Left cardiac atrium (tissue), 4 donors: ENCODE measurements around the gene FTCDNL1. TPM values are rescaled to one million over a fixed set of nuclear protein-coding genes. Genes with fewer than 3 reads are reported as not detected.

Experiments
- ATAC-seq, 2 donors: fragments of 200-7000 bp; cut with Tn5 transposase; one replicate each; pipeline ENCODE4 v1.9.1; 2020; ENCODE audit warnings: mild to moderate bottlenecking in 2 of 2, moderate library complexity in 2 of 2
- DNase-seq: peaks from one replicate; pipeline ENCODE4 v3.0.0-alpha.2; 2020
- intact Hi-C, 2 donors: fragments of 100-400 bp; cut with DNase I; formaldehyde crosslinking; loops; one replicate each; pipeline versions ENCODE4 v1.14.1 to v1.15.1; 2022 to 2023
- total RNA-seq, 2 donors: library from RNA; stranded (reverse); fragmentation: NEBNext Ultra II Directional; extraction: Animal tissue kit (Norgen Biotek cat#: 25700); gene quantifications; one replicate each; pipeline ENCODE4 v1.2.1, GENCODE V29; 2021
- donor health status: DM: no; HTN: yes; CAD: no.
- donor health status: DM: no; HTN: yes; CAD: no; lungs with severe emphysema.
- donor health status: DM: yes; HTN: yes; CAD: no.
- donor health status: Dilated cardiomyopathy.

FTCDNL1 gene
- total RNA-seq, 2 donors from 2014 or later = 3.4 to 7.8 TPM

- intact Hi-C loops = no loop called here
- ATAC-seq = no peak
- DNase-seq = no peak
Measured at GRCh38 chr2:199848389-199849130, 2.4 kb downstream of the FTCDNL1 start.

DNA sequence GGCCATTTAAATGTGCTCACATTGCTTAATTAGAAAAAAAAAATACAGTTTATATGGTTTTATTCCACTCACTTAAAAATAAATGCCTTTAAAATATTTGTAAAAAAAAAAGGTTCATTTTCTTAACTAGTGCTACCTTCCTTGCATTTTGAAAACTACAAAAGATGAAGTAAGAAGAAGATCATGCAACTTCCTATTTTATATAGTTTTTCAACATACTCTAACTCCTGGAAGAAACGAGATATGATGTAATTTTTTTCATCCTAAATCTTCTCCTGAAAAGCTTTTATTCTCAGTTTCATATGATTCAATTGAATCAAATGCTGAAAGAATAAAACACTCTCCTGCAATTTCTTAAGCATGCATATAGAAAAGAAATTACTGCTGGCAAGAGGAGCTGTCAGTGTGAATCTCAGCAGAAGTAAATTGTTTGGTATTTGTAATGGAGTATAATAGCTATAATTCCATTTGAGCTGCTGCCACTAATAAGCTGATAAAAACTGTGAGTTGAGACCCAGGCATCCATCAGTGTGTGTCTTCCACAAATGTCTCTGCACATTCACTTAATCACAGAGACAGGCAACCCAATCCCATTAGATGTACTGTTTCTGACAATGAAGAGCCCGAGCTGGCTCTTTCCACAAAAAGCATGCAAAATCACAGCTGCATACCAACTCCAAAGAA, 3.7 kb downstream of the FTCDNL1 start:
- intact Hi-C loops = no loop called here
- DNase-seq = no peak
- no peak for ATAC-seq

DNA sequence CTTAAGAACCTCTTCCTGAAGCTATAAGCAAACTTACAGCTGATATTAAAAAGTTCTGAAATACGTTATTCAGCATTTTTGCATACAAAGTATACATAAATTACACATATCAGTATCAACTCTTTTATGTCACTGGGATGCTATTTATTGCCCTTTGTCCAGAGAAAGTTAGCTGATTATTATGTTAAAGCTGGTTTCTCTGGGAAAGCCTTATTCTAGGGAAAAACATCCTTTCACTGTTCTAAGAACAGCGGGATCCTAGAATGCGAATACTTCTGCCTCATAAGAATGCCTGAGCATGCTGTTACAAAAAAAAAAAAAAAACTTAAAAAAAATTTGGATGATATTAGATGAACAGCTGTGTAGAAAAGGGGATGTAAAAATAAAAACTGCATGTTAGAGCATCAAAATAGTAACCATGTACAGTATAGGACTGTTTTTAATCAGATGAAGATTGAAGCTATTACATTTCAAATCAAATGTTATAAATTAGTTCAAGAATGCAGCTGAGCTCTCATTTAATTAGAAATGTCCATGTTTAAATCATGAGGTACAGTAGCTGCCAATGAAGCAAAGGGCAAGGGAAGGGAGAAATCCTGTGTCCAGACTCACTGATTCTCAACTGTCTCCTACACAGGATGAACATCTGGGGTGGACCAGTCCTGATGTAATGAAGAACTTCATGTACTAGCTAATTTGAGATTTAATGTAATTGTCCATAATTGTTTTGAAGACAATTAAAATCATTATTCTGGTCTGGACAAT, 8.2 kb downstream of the FTCDNL1 start:
- no peak for ATAC-seq
- DNase-seq = no peak

DNA sequence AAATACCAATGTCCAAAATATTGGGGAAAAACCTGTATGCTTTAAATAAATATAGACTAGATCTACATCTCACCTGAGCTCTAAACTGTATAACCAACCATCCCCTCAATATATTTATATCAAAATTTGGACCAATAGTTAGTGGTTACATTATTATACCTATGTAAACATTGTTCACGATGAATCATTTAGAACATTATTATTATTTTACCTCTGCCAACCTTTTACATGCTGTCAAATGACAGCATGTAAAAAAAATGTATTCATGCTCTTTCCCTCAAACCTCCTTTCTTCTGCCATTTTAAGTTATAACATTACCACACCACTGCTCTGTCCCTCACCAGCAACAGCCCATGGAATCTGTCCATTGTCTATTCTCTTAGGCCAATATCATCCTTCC, 9.6 kb downstream of the FTCDNL1 start:
- ATAC-seq (no peak), DNase-seq (no peak)
- intact Hi-C loops = no loop called here

More for the DNA sequence above, 8.2 kb downstream of the FTCDNL1 start:
- intact Hi-C loops = no loop called here

DNA sequence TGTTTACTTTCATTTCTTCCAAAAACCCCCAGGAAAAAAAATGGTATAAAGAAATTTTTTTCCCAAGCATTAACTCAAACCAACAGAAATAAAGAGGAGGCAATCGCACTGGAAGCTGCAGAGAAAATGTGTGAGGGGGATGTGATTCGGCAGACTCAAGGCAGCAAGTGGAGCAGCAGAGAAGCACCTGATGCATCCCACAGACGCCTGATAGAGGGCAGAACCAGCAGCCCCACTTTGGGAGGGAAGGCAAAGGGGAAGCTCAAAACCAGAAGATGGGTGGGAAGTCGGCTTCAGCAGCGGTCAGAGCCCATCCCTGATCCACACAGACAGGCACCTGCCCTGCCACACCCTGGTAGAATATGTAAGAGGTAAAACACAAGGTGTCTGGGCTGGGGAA, 12.6 kb downstream of the FTCDNL1 start:
- intact Hi-C loops = no loop called here
- ATAC-seq (no peak), DNase-seq (no peak)

GRCh38 chr2:199836943-199837342, 14.0 kb downstream of the FTCDNL1 start:
- intact Hi-C loops = no loop called here
- ATAC-seq (no peak), DNase-seq (no peak)

- intact Hi-C loops = no loop called here
- ATAC-seq (peak in 1 of 2 donors; percentile 70), DNase-seq (no peak)
Measured at GRCh38 chr2:199833525-199833924, 17.5 kb downstream of the FTCDNL1 start.

DNA sequence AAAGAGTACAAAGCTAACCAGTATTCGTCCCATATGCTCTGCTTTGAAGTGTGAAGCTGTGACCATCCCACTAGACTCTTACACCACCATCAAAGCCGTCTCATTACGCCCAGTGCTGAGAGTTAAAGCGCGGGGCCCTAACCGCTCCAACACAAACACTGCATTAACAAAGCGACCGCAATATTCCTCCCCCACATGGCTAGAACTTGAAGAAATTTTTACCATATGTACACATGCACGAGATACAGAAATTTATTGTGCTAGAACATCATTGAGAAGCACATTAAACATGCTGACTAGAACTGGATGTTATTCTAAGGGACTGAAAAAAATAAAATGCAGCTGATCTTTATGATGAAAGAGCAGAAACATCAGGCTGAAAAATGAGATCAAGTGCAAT, 20.5 kb downstream of the FTCDNL1 start:
- no peak for DNase-seq
- no peak for ATAC-seq
- intact Hi-C loops = no loop called here

GRCh38 chr2:199829628-199830027, 21.4 kb downstream of the FTCDNL1 start:
- no peak for DNase-seq
- no peak for ATAC-seq
- intact Hi-C loops = no loop called here

- no peak for DNase-seq
- no peak for ATAC-seq
- intact Hi-C loops = no loop called here
Measured at GRCh38 chr2:199819746-199820145, 31.2 kb downstream of the FTCDNL1 start.

- ATAC-seq = no peak
- intact Hi-C loops = no loop called here
- no peak for DNase-seq
Measured at GRCh38 chr2:199818754-199819153, 32.2 kb downstream of the FTCDNL1 start.

GRCh38 chr2:199818026-199818425, 33.0 kb downstream of the FTCDNL1 start:
- intact Hi-C loops = no loop called here
- ATAC-seq (no peak), DNase-seq (no peak)

DNA sequence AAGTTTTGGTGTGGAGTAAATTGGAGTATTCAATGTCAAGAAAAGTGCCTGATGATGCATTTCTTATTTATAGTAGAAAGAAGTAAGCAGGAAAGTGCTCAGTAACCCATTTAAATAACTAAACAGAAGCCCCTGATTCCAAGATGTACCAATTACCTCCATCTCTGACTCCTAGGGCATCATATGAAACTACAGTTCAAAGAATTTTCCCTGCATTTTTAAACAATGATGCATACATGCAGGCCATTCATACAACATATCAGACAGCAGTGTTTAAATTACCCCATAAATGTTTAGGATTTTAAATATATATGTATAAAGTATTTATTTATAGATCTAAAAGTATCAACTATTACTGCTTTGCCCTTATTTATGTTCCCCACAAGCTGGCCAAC, 36.2 kb downstream of the FTCDNL1 start:
- intact Hi-C loops = no loop called here
- ATAC-seq = no peak
- no peak for DNase-seq

DNA sequence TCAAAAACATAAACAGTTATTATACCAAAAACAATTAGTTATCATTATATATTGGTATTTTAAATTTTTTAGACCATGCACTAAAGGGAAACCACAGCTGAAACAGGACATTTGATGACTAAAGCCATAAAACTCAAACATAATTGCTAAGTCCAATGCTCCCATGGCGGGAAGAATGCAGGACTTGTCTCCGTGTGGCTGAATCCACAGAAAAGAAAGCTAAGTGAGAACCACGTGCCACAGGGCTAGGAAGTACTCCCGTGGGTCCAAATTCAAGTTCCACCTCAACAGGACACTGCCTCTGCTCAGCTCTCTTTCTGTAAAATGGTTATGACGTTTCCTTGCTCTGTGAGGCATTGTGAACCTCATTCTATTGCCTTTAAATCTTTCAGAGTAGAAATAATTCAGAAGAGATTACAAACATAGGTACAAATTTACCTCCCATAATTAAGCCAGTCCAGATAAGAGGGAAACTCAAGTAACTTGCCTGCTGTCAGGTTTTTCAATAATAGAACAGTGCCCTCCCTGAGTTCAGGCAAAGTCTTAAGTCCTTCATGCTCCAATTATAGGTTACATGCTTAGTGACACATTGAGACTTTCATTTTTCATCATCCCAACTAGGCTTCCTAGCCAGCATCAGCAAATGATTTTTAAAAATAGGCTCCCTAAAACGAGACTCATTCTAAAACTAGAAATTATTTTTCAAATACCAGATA, 36.7 kb downstream of the FTCDNL1 start:
- ATAC-seq (no peak), DNase-seq (no peak)
- intact Hi-C loops = no loop called here

- ATAC-seq (no peak), DNase-seq (no peak)
- intact Hi-C loops = no loop called here
Measured at GRCh38 chr2:199812493-199812892, 38.5 kb downstream of the FTCDNL1 start.

GRCh38 chr2:199811346-199811745, 39.6 kb downstream of the FTCDNL1 start:
- no peak for DNase-seq
- no peak for ATAC-seq
- intact Hi-C loops = no loop called here

- intact Hi-C loops = no loop called here
- no peak for DNase-seq
- ATAC-seq = no peak
Measured at GRCh38 chr2:199810422-199811171, 40.4 kb downstream of the FTCDNL1 start.

DNA sequence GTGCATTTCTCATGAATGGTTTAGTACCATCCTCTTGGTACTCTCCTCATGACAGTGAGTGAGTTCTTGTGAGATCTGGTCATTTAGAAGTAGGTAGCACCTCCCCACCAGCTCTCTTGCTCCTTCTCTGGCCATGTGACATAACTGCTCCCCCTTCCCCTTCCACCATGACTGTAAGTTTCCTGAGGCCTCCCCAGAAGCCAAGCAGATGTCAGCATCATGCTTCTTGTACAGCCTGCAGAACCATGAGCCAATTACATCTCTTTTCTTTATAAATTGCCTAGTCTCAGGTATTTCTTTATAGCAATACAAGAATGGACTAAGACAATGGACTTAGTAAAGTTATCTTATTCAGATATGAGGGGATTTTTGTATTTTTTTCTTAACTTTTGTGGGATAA, 43.0 kb downstream of the FTCDNL1 start:
- DNase-seq (no peak), ATAC-seq (no peak)
- intact Hi-C loops = no loop called here

- ATAC-seq (no peak), DNase-seq (no peak)
- intact Hi-C loops = no loop called here
Measured at GRCh38 chr2:199806179-199806578, 44.8 kb downstream of the FTCDNL1 start.
